K562 (cell line): ENCODE results near the gene SYNGR3. TPM values are rescaled to one million over a fixed set of nuclear protein-coding genes. Genes with fewer than 3 reads are reported as not detected.

Source experiments
- ATAC-seq: fragments of 200-7000 bp; cut with Tn5 transposase; 3 replicates; pipeline ENCODE4 v1.9.1; 2020; ENCODE audit warnings: moderate library complexity
- BruUV-seq: library from RNA; stranded (reverse); fragments of 400-500 nt; replicated peaks from 2 replicates; lab custom pipeline; 2021; lab: Mats Ljungman, UMichigan
- CTCF ChIA-PET: fragments of 300-600 bp; formaldehyde crosslinking; extraction: SDS; loops from one replicate; lab custom pipeline; 2021; ENCODE audit warnings: low intra/inter-chr PET ratio; lab: Yijun Ruan, JAX
- POLR2A ChIA-PET: fragments of 300-600, 350-650 bp; sonication (Branson Sonifier 250); formaldehyde crosslinking; extraction: SDS; loops from one replicate; lab custom pipeline; 2021; ENCODE audit warnings: antibody characterized with exemption, inconsistent platforms; lab: Yijun Ruan, JAX
- DNase-seq, 4 experiments: peaks; one replicate each; pipeline versions ENCODE4 v3.0.0 to v3.0.0-alpha.2; 2011 to 2018; ENCODE audit warnings: low spot score in 3 of 4, mixed read lengths in 3 of 4; ENCODE audit errors: extremely low read depth in 1 of 4
- FAIRE-seq: peaks from 2 replicates; lab custom pipeline; 2011; peaks lifted over from hg19 to GRCh38; lab: Jason Lieb, UNC
- H2AFZ ChIP-seq: 2 replicates; pipeline ENCODE4 v1.6.0; 2011; ENCODE audit warnings: low read depth, low read length, control low read depth, inconsistent platforms
- H3K27ac ChIP-seq: fragments of 200-600 bp; 3 replicates; pipeline ENCODE4 v1.8.0; 2011; ENCODE audit warnings: low read depth, mild to moderate bottlenecking, control low read depth, inconsistent platforms, low read length, moderate library complexity, mixed read lengths; ENCODE audit errors: extremely low read depth
- H3K27me3 ChIP-seq, 2 experiments: fragments of 300-600 bp in 1 of 2; 2 replicates in 1 of 2; 3 replicates in 1 of 2; pipeline versions ENCODE4 v1.6.0 to v1.8.0; 2011; ENCODE audit warnings: inconsistent platforms in 2 of 2, low read length in 2 of 2, mild to moderate bottlenecking in 1 of 2, mixed read lengths in 1 of 2, moderate library complexity in 1 of 2; ENCODE audit not compliant: control insufficient read depth in 2 of 2, insufficient read depth in 2 of 2
- H3K36me3 ChIP-seq: fragments of 300-600 bp; 3 replicates; pipeline ENCODE4 v1.8.0; 2011; ENCODE audit warnings: mild to moderate bottlenecking, low read length, inconsistent platforms; ENCODE audit not compliant: control insufficient read depth, insufficient read depth
- H3K4me1 ChIP-seq, 2 experiments: fragments of 200-600 bp in 1 of 2; replicated peaks in 1 of 2; 2 replicates in 1 of 2; 3 replicates in 1 of 2; pipeline versions ENCODE4 v1.5.1 to v1.8.0; 2011; ENCODE audit warnings: inconsistent platforms in 2 of 2, low read length in 2 of 2, mild to moderate bottlenecking in 1 of 2, mixed read lengths in 1 of 2, moderate library complexity in 1 of 2; ENCODE audit not compliant: control insufficient read depth in 2 of 2, insufficient read depth in 2 of 2
- H3K4me2 ChIP-seq: 2 replicates; pipeline ENCODE4 v1.6.1; 2011; ENCODE audit warnings: low read length, control low read depth, inconsistent platforms, mixed read lengths; ENCODE audit not compliant: insufficient read depth
- H3K4me3 ChIP-seq: fragments of 200-600 bp; sonication (generic), shearing (Covaris generic); 2 replicates; pipeline ENCODE4 v1.5.1; 2016; ENCODE audit warnings: control low read depth, inconsistent platforms
- H3K79me2 ChIP-seq: fragments of 200-600 bp; 3 replicates; pipeline ENCODE4 v1.8.0; 2011; ENCODE audit warnings: low read length, inconsistent platforms; ENCODE audit not compliant: control insufficient read depth, insufficient read depth
- H3K9ac ChIP-seq, 2 experiments: 2 replicates each; pipeline versions ENCODE4 v1.6.0 to v1.6.1; 2011; ENCODE audit warnings: low read depth in 2 of 2, low read length in 2 of 2, control low read depth in 1 of 2, inconsistent platforms in 1 of 2, mild to moderate bottlenecking in 1 of 2, mixed read lengths in 1 of 2; ENCODE audit not compliant: insufficient read depth in 1 of 2
- H3K9me1 ChIP-seq: one replicate; pipeline ENCODE4 v1.6.0; 2011; ENCODE audit warnings: inconsistent platforms, mild to moderate bottlenecking, low read length, moderate library complexity; ENCODE audit not compliant: control insufficient read depth, insufficient read depth
- H3K9me3 ChIP-seq: replicated peaks from 2 replicates; pipeline ENCODE4 v1.5.1; 2011; ENCODE audit warnings: low read depth, low read length, inconsistent platforms; ENCODE audit not compliant: control insufficient read depth, insufficient read depth
- H4K20me1 ChIP-seq: replicated peaks from 2 replicates; pipeline ENCODE4 v1.6.1; 2011; ENCODE audit warnings: low read length, inconsistent platforms, mixed read lengths; ENCODE audit not compliant: control insufficient read depth, insufficient read depth
- CBFA2T3 ChIP-seq: fragments of 450-650 bp; IDR thresholded peaks from 2 replicates; pipeline ENCODE4 v1.6.1; 2017
- CBX3 ChIP-seq, 2 experiments: IDR thresholded peaks; 1 replicate in 1 of 2; 2 replicates in 1 of 2; pipeline ENCODE4 v1.6.1; 2012; ENCODE audit warnings: inconsistent platforms in 2 of 2, low read length in 2 of 2, borderline replicate concordance in 1 of 2, control low read depth in 1 of 2
- SMAD4 ChIP-seq: fragments of 250-450 bp; sonication (Bioruptor Pico); conservative IDR thresholded peaks from 2 replicates; pipeline ENCODE4 v1.8.0; 2021; ENCODE audit warnings: inconsistent platforms, mild to moderate bottlenecking, moderate library complexity
- ZSCAN29 ChIP-seq: fragments of 450-650 bp; IDR thresholded peaks from 2 replicates; pipeline ENCODE4 v1.6.1; 2017
- WGBS: fragments of 100-300 bp; shearing (Covaris generic); methylation state at CpG from one replicate; pipeline ENCODE4 v1.1.6; 2016; ENCODE audit warnings: low coverage, mixed read lengths; ENCODE audit not compliant: insufficient coverage; ENCODE audit errors: missing lambda C conversion rate; 5-methylcytosine and 5-hydroxymethylcytosine counted together
- in situ Hi-C: fragments of 300-500 bp; cut with MboI; formaldehyde crosslinking; loops from 4 replicates; pipeline ENCODE4 v1.15.0; 2018; ENCODE audit warnings: inconsistent platforms, mixed read lengths
- intact Hi-C: fragments of 100-400 bp; cut with micrococcal nuclease; formaldehyde crosslinking; loops from 2 replicates; pipeline ENCODE4 v1.14.2; 2022
- polyA plus RNA-seq, 8 experiments: library from polyadenylated mRNA; depleted of rRNA in 4 of 8; stranded (reverse) in 5 of 8; unstranded in 3 of 8; fragments of >200 nt; fragmentation: Nextera tagmentation in 2 of 8; fragmentation: Illumina TruSeq in 1 of 8; extraction: Ambion mirVana in 2 of 8; extraction: Trizol in 1 of 8; gene quantifications; 2 replicates each; pipeline versions ENCODE4 v1.2.1 to v1.2.3, GENCODE V29; 2011 to 2014; ENCODE audit warnings: inconsistent platforms in 1 of 8, missing spikeins in 1 of 8
- total RNA-seq, 7 experiments: library from RNA; depleted of rRNA in 6 of 7; stranded (reverse); fragments of >200 nt in 6 of 7; fragmentation: Illumina TruSeq in 2 of 7; extraction: Trizol in 2 of 7; gene quantifications; 2 replicates each; pipeline versions ENCODE4 v1.2.1 to v1.2.3, GENCODE V29; 2011 to 2021; ENCODE audit warnings: low replicate concordance in 1 of 7
- TF ChIP-seq, protein P1 (sequence below), 3 experiments: fragments of 200-800 bp in 1 of 3; sonication (Bioruptor generic) in 1 of 3; sonication (generic) in 1 of 3; formaldehyde crosslinking in 1 of 3; IDR thresholded peaks; 2 replicates each; pipeline versions ENCODE4 v1.6.1 to v1.8.0; 2016 to 2022; ENCODE audit warnings: mild to moderate bottlenecking in 2 of 3, missing compliant biosample characterization in 2 of 3, missing genetic modification characterization in 2 of 3, missing genetic modification reagents in 1 of 3
- TF ChIP-seq, protein P2 (sequence below): fragments of 150-350 bp; IDR thresholded peaks from 2 replicates; pipeline ENCODE4 v1.6.1; 2014; ENCODE audit warnings: low read depth, mild to moderate bottlenecking, low read length, borderline replicate concordance
- TF ChIP-seq, protein P3 (sequence below): fragments of 450-650 bp; formaldehyde crosslinking; IDR thresholded peaks from 2 replicates; pipeline ENCODE4 v1.4.0; 2020; ENCODE audit warnings: mild to moderate bottlenecking, mixed read lengths

The SYNGR3 gene
- total and polyA plus RNA-seq, 9 of the 15 experiments (the other 6 are each of a cell fraction or from before 2014, with no cell fraction given) = 3.7 to 69.2 (median 36.3) TPM

DNA sequence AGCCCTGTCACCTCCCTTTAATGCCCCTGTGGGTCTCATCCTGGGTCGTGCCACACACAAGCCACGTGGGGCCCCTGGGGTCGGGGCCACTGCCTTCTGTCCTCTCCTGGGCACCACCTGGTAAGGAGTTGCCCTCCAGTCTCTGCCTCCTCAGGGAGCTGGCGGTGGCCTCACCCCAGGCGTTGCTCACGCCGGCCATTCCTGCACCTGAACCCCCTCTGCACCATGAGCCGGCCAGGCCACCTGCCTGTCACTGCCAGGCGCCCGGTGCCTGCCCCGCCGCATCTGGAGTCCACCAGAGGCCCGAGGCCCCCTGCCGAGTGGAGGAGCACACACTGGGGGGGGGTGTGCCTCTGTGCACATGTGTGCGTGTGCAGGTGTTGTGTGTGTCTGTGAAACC is 47.3 kb downstream of the SYNGR3 start:
- H3K79me2 ChIP-seq = peaks cover 8% of the 10 kb centered on the region; the same call in 1 of the 3 replicates
- 87% methylated on average over 12 of the region's 15 CpGs for WGBS
- DNase-seq (no peak), FAIRE-seq (no peak), ATAC-seq (no peak)
- H3K9ac ChIP-seq = peak overlapping the region in 1 of 2 experiments; percentile 52; a peak in 1 of 4 replicates
- no peaks in the 10 kb centered on the region for H4K20me1 ChIP-seq
- no peak overlapping the region for H3K4me2 ChIP-seq
- CTCF ChIA-PET = no interaction called here
- H3K9me3 ChIP-seq = no peaks in the 10 kb centered on the region
- peaks cover 16% of the 10 kb centered on the region; the same call in 1 of the 3 replicates for H3K36me3 ChIP-seq
- no peak overlapping the region for H3K4me3 ChIP-seq
- intact Hi-C loops (no loop called here), in situ Hi-C loops (no loop called here)
- H3K9me1 ChIP-seq = no peaks in the 10 kb centered on the region
- peaks cover 14 to 96% of the 10 kb centered on the region in 2 experiments for H3K4me1 ChIP-seq
- POLR2A ChIA-PET = interaction anchor here (0.5 to 1.3 kb wide), 4 partner anchors 10 to 118 kb away, joined by 3 to 6 read pairs (median 4); partner anchors contain the start of genes NTHL1 and TSC2
- TF ChIP-seq, protein P1, sequence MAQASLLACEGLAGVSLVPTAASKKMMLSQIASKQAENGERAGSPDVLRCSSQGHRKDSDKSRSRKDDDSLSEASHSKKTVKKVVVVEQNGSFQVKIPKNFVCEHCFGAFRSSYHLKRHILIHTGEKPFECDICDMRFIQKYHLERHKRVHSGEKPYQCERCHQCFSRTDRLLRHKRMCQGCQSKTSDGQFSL (CRISPR knock-in tag; IDR thresholded peaks at IDR 0.05) = 0 out of 2 replicates have a peak, but pooled peaks have one; percentile 35
- TF ChIP-seq, protein P1 (tag; IDR thresholded peaks at IDR 0.05) = no peak
- TF ChIP-seq CBX3 (IDR thresholded peaks at IDR 0.05; ENCODE audit: borderline replicate concordance in 1 of 2, low read length in 2 of 2) (no peak), ZSCAN29 (no peak), CBFA2T3 (no peak), SMAD4 (no peak)
- TF ChIP-seq, protein P2, sequence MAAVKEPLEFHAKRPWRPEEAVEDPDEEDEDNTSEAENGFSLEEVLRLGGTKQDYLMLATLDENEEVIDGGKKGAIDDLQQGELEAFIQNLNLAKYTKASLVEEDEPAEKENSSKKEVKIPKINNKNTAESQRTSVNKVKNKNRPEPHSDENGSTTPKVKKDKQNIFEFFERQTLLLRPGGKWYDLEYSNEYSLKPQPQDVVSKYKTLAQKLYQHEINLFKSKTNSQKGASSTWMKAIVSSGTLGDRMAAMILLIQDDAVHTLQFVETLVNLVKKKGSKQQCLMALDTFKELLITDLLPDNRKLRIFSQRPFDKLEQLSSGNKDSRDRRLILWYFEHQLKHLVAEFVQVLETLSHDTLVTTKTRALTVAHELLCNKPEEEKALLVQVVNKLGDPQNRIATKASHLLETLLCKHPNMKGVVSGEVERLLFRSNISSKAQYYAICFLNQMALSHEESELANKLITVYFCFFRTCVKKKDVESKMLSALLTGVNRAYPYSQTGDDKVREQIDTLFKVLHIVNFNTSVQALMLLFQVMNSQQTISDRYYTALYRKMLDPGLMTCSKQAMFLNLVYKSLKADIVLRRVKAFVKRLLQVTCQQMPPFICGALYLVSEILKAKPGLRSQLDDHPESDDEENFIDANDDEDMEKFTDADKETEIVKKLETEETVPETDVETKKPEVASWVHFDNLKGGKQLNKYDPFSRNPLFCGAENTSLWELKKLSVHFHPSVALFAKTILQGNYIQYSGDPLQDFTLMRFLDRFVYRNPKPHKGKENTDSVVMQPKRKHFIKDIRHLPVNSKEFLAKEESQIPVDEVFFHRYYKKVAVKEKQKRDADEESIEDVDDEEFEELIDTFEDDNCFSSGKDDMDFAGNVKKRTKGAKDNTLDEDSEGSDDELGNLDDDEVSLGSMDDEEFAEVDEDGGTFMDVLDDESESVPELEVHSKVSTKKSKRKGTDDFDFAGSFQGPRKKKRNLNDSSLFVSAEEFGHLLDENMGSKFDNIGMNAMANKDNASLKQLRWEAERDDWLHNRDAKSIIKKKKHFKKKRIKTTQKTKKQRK = no peak
- TF ChIP-seq, protein P3, sequence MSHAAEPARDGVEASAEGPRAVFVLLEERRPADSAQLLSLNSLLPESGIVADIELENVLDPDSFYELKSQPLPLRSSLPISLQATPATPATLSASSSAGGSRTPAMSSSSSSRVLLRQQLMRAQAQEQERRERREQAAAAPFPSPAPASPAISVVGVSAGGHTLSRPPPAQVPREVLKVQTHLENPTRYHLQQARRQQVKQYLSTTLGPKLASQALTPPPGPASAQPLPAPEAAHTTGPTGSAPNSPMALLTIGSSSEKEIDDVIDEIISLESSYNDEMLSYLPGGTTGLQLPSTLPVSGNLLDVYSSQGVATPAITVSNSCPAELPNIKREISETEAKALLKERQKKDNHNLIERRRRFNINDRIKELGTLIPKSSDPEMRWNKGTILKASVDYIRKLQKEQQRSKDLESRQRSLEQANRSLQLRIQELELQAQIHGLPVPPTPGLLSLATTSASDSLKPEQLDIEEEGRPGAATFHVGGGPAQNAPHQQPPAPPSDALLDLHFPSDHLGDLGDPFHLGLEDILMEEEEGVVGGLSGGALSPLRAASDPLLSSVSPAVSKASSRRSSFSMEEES (CRISPR knock-in tag) = no peak
- BruUV-seq = no TSS peak
- no peak overlapping the region for H3K27ac ChIP-seq
- no peak overlapping the region for H2AFZ ChIP-seq
- no peaks in the 10 kb centered on the region for H3K27me3 ChIP-seq
